GM12892 (cell line): ENCODE results near the gene FGFR2.

Experiments
- POLR2A ChIP-seq: IDR thresholded peaks from 2 replicates; pipeline ENCODE4 v1.6.1; 2011; ENCODE audit warnings: low read depth, low read length, control low read depth
- POLR2AphosphoS5 ChIP-seq: IDR thresholded peaks from 2 replicates; pipeline ENCODE4 v1.6.1; 2011; ENCODE audit warnings: low read depth, low read length, control low read depth
- TAF1 ChIP-seq: IDR thresholded peaks from 2 replicates; pipeline ENCODE4 v1.6.1; 2011; ENCODE audit warnings: low read depth, mild to moderate bottlenecking, control low read depth, low read length, borderline replicate concordance

- TF ChIP-seq TAF1, result no peak
- no peak for TF ChIP-seq POLR2A
- no peak for TF ChIP-seq POLR2AphosphoS5
Measured at GRCh38 chr10:121627876-121628581, 29.8 kb upstream of the FGFR2 start.
